Retina (tissue), 1 donor: ENCODE results near the gene KIAA0513.
"Not testable (repeated sequence)": the region's sequence is repeated elsewhere in the genome, so short reads cannot be mapped to it uniquely, and the experiment has no call there.

Source experiments
- DNase-seq: peaks from one replicate; pipeline ENCODE4 v3.0.0-alpha.2; 2016

KIAA0513 gene

GRCh38 chr16:85051683-85052082, 24.1 kb downstream of the KIAA0513 start:
- no peak for DNase-seq

- no peak for DNase-seq
Measured at GRCh38 chr16:85052536-85052935, 24.9 kb downstream of the KIAA0513 start.

- not testable (repeated sequence) for DNase-seq
Measured at GRCh38 chr16:85054321-85054720, 26.7 kb downstream of the KIAA0513 start.

- no peak for DNase-seq
Measured at GRCh38 chr16:85054948-85055492, 27.4 kb downstream of the KIAA0513 start.

- DNase-seq: no peak
Measured at GRCh38 chr16:85055493-85056210, 28.1 kb downstream of the KIAA0513 start.

GRCh38 chr16:85056211-85056748, 28.7 kb downstream of the KIAA0513 start:
- DNase-seq: no peak

GRCh38 chr16:85057212-85057889, 29.8 kb downstream of the KIAA0513 start:
- DNase-seq: no peak

GRCh38 chr16:85057948-85058347, 30.4 kb downstream of the KIAA0513 start:
- no peak for DNase-seq

- no peak for DNase-seq
Measured at GRCh38 chr16:85058909-85059308, 31.3 kb downstream of the KIAA0513 start.

- no peak for DNase-seq
Measured at GRCh38 chr16:85061566-85061965, 34.0 kb downstream of the KIAA0513 start.

- no peak for DNase-seq
Measured at GRCh38 chr16:85062323-85062722, 34.7 kb downstream of the KIAA0513 start.

GRCh38 chr16:85062845-85063244, 35.2 kb downstream of the KIAA0513 start:
- no peak for DNase-seq

GRCh38 chr16:85064186-85064585, 36.6 kb downstream of the KIAA0513 start:
- no peak for DNase-seq

GRCh38 chr16:85065099-85065498, 37.5 kb downstream of the KIAA0513 start:
- DNase-seq: no peak

- no peak for DNase-seq
Measured at GRCh38 chr16:85066346-85066885, 38.8 kb downstream of the KIAA0513 start.

GRCh38 chr16:85067024-85067423, 39.4 kb downstream of the KIAA0513 start:
- DNase-seq: no peak

GRCh38 chr16:85067426-85067825, 39.8 kb downstream of the KIAA0513 start:
- no peak for DNase-seq

- DNase-seq: no peak
Measured at GRCh38 chr16:85068746-85069145, 41.2 kb downstream of the KIAA0513 start.

GRCh38 chr16:85069171-85069570, 41.6 kb downstream of the KIAA0513 start:
- DNase-seq: no peak

GRCh38 chr16:85072076-85072860, 44.7 kb downstream of the KIAA0513 start:
- no peak for DNase-seq

GRCh38 chr16:85072947-85073346, 45.4 kb downstream of the KIAA0513 start:
- no peak for DNase-seq

- DNase-seq: no peak
Measured at GRCh38 chr16:85074225-85074914, 46.8 kb downstream of the KIAA0513 start.
